ENCODE measurements around the gene DNAJB13. TPM values are rescaled to one million over a fixed set of nuclear protein-coding genes. Genes with fewer than 3 reads are reported as not detected.

DNAJB13 gene
- total and polyA plus RNA-seq, 10 of the 15 experiments (the other 5 are each of a cell fraction or from before 2014, with no cell fraction given) = 0.07 to 0.76 (median 0.15) TPM; not detected in 7

Other genes starting within 250 kb of the DNAJB13 start
Only the 7 nearest of the 8 such genes appear.
- 23.9 and 27.7 TPM in 2 replicates for gene RAB6A, start 190.0 kb upstream of the DNAJB13 start, total RNA-seq (2014; rRNA removed)
- gene RAB6A, start 190.0 kb upstream of the DNAJB13 start, total RNA-seq (2014; rRNA removed; fragmentation: Illumina TruSeq; extraction: Trizol) = 27.7 and 27.9 TPM in 2 replicates
- gene RAB6A, start 190.0 kb upstream of the DNAJB13 start, total RNA-seq (2021) = 41.7 and 47.4 TPM in 2 replicates
- gene RAB6A, start 190.0 kb upstream of the DNAJB13 start, polyA plus RNA-seq (2011; rRNA removed) = 107 and 148 TPM in 2 replicates
- gene RAB6A, start 190.0 kb upstream of the DNAJB13 start, polyA plus RNA-seq (2014; fragmentation: Illumina TruSeq; extraction: Trizol) = 40.3 and 53.0 TPM in 2 replicates
- 10 to 100 TPM in 1 of 2 experiments, 1 to 10 TPM in 1; 9.8 to 10.9 TPM for gene RAB6A, start 190.0 kb upstream of the DNAJB13 start, polyA plus RNA-seq (2014; fragmentation: Nextera tagmentation; extraction: Ambion mirVana)
- 25.9 and 29.8 TPM in 2 replicates for gene RAB6A, start 190.0 kb upstream of the DNAJB13 start, polyA plus RNA-seq (2014; rRNA removed)
- gene RAB6A, start 190.0 kb upstream of the DNAJB13 start, polyA plus RNA-seq (2016; fragmentation: Nextera tagmentation; extraction: Ambion mirVana) = 10 to 100 TPM; 48.4 to 50.0 TPM
- 63.1 and 79.3 TPM in 2 replicates for gene MRPL48, start 163.2 kb upstream of the DNAJB13 start, total RNA-seq (2014; rRNA removed)
- gene MRPL48, start 163.2 kb upstream of the DNAJB13 start, total RNA-seq (2014; rRNA removed; fragmentation: Illumina TruSeq; extraction: Trizol) = 67.7 and 74.5 TPM in 2 replicates
- gene MRPL48, start 163.2 kb upstream of the DNAJB13 start, total RNA-seq (2021) = 42.2 and 50.6 TPM in 2 replicates
- 92.4 and 101 TPM in 2 replicates for gene MRPL48, start 163.2 kb upstream of the DNAJB13 start, polyA plus RNA-seq (2011; rRNA removed)
- gene MRPL48, start 163.2 kb upstream of the DNAJB13 start, polyA plus RNA-seq (2014; fragmentation: Illumina TruSeq; extraction: Trizol) = 46.7 and 47.1 TPM in 2 replicates
- gene MRPL48, start 163.2 kb upstream of the DNAJB13 start, polyA plus RNA-seq (2014; fragmentation: Nextera tagmentation; extraction: Ambion mirVana) = 100 to 1,000 TPM; 149 to 159 TPM
- 51.5 and 56.4 TPM in 2 replicates for gene MRPL48, start 163.2 kb upstream of the DNAJB13 start, polyA plus RNA-seq (2014; rRNA removed)
- 100 to 1,000 TPM; 110 to 113 TPM for gene MRPL48, start 163.2 kb upstream of the DNAJB13 start, polyA plus RNA-seq (2016; fragmentation: Nextera tagmentation; extraction: Ambion mirVana)
- gene COA4, start 74.2 kb upstream of the DNAJB13 start, total RNA-seq (2014; rRNA removed) = 132 and 146 TPM in 2 replicates
- 107 and 112 TPM in 2 replicates for gene COA4, start 74.2 kb upstream of the DNAJB13 start, total RNA-seq (2014; rRNA removed; fragmentation: Illumina TruSeq; extraction: Trizol)
- 94.9 and 97.2 TPM in 2 replicates for gene COA4, start 74.2 kb upstream of the DNAJB13 start, total RNA-seq (2021)
- gene COA4, start 74.2 kb upstream of the DNAJB13 start, polyA plus RNA-seq (2011; rRNA removed) = 85.2 and 95.5 TPM in 2 replicates
- gene COA4, start 74.2 kb upstream of the DNAJB13 start, polyA plus RNA-seq (2014; fragmentation: Illumina TruSeq; extraction: Trizol) = 60.1 and 96.4 TPM in 2 replicates
- gene COA4, start 74.2 kb upstream of the DNAJB13 start, polyA plus RNA-seq (2014; fragmentation: Nextera tagmentation; extraction: Ambion mirVana) = 10 to 100 TPM; 84.8 to 89.1 TPM
- 173 and 180 TPM in 2 replicates for gene COA4, start 74.2 kb upstream of the DNAJB13 start, polyA plus RNA-seq (2014; rRNA removed)
- 100 to 1,000 TPM; 150 to 157 TPM for gene COA4, start 74.2 kb upstream of the DNAJB13 start, polyA plus RNA-seq (2016; fragmentation: Nextera tagmentation; extraction: Ambion mirVana)
- gene PAAF1, start 74.0 kb upstream of the DNAJB13 start, total RNA-seq (2014; rRNA removed) = 13.7 and 15.5 TPM in 2 replicates
- 15.2 and 16.2 TPM in 2 replicates for gene PAAF1, start 74.0 kb upstream of the DNAJB13 start, total RNA-seq (2014; rRNA removed; fragmentation: Illumina TruSeq; extraction: Trizol)
- 25.1 and 25.7 TPM in 2 replicates for gene PAAF1, start 74.0 kb upstream of the DNAJB13 start, total RNA-seq (2021)
- 26.2 and 26.7 TPM in 2 replicates for gene PAAF1, start 74.0 kb upstream of the DNAJB13 start, polyA plus RNA-seq (2011; rRNA removed)
- 32.1 and 46.4 TPM in 2 replicates for gene PAAF1, start 74.0 kb upstream of the DNAJB13 start, polyA plus RNA-seq (2014; fragmentation: Illumina TruSeq; extraction: Trizol)
- gene PAAF1, start 74.0 kb upstream of the DNAJB13 start, polyA plus RNA-seq (2014; fragmentation: Nextera tagmentation; extraction: Ambion mirVana) = 10 to 100 TPM; 51.8 to 55.9 TPM
- gene PAAF1, start 74.0 kb upstream of the DNAJB13 start, polyA plus RNA-seq (2014; rRNA removed) = 17.7 and 19.4 TPM in 2 replicates
- 10 to 100 TPM; 60.2 to 70.6 TPM for gene PAAF1, start 74.0 kb upstream of the DNAJB13 start, polyA plus RNA-seq (2016; fragmentation: Nextera tagmentation; extraction: Ambion mirVana)
- 31.1 and 34.0 TPM in 2 replicates for gene UCP2, start 31.8 kb downstream of the DNAJB13 start, total RNA-seq (2014; rRNA removed)
- gene UCP2, start 31.8 kb downstream of the DNAJB13 start, total RNA-seq (2014; rRNA removed; fragmentation: Illumina TruSeq; extraction: Trizol) = 32.9 and 36.0 TPM in 2 replicates
- 224 and 237 TPM in 2 replicates for gene UCP2, start 31.8 kb downstream of the DNAJB13 start, total RNA-seq (2021)
- gene UCP2, start 31.8 kb downstream of the DNAJB13 start, polyA plus RNA-seq (2011; rRNA removed) = 27.6 and 52.2 TPM in 2 replicates
- 122 and 187 TPM in 2 replicates for gene UCP2, start 31.8 kb downstream of the DNAJB13 start, polyA plus RNA-seq (2014; fragmentation: Illumina TruSeq; extraction: Trizol)
- gene UCP2, start 31.8 kb downstream of the DNAJB13 start, polyA plus RNA-seq (2014; fragmentation: Nextera tagmentation; extraction: Ambion mirVana) = 100 to 1,000 TPM; 122 to 134 TPM
- 158 and 175 TPM in 2 replicates for gene UCP2, start 31.8 kb downstream of the DNAJB13 start, polyA plus RNA-seq (2014; rRNA removed)
- gene UCP2, start 31.8 kb downstream of the DNAJB13 start, polyA plus RNA-seq (2016; fragmentation: Nextera tagmentation; extraction: Ambion mirVana) = 100 to 1,000 TPM; 228 to 248 TPM
- gene UCP3, start 58.1 kb downstream of the DNAJB13 start, total RNA-seq (2014; rRNA removed) = 0.71 and 1.4 TPM in 2 replicates
- gene UCP3, start 58.1 kb downstream of the DNAJB13 start, total RNA-seq (2014; rRNA removed; fragmentation: Illumina TruSeq; extraction: Trizol) = 0.88 and 0.94 TPM in 2 replicates
- 1.1 and 1.6 TPM in 2 replicates for gene UCP3, start 58.1 kb downstream of the DNAJB13 start, total RNA-seq (2021)
- 0.53 and 1.2 TPM in 2 replicates for gene UCP3, start 58.1 kb downstream of the DNAJB13 start, polyA plus RNA-seq (2011; rRNA removed)
- 0.14 and 0.94 TPM in 2 replicates for gene UCP3, start 58.1 kb downstream of the DNAJB13 start, polyA plus RNA-seq (2014; fragmentation: Illumina TruSeq; extraction: Trizol)
- gene UCP3, start 58.1 kb downstream of the DNAJB13 start, polyA plus RNA-seq (2014; fragmentation: Nextera tagmentation; extraction: Ambion mirVana) = under 1 TPM; 0.02 to 0.19 TPM
- gene UCP3, start 58.1 kb downstream of the DNAJB13 start, polyA plus RNA-seq (2014; rRNA removed) = 1.5 and 1.9 TPM in 2 replicates
- under 1 TPM; 0.23 to 0.58 TPM for gene UCP3, start 58.1 kb downstream of the DNAJB13 start, polyA plus RNA-seq (2016; fragmentation: Nextera tagmentation; extraction: Ambion mirVana)
- 17.4 and 20.1 TPM in 2 replicates for gene C2CD3, start 220.0 kb downstream of the DNAJB13 start, total RNA-seq (2014; rRNA removed)
- gene C2CD3, start 220.0 kb downstream of the DNAJB13 start, total RNA-seq (2014; rRNA removed; fragmentation: Illumina TruSeq; extraction: Trizol) = 16.5 and 16.6 TPM in 2 replicates
- gene C2CD3, start 220.0 kb downstream of the DNAJB13 start, total RNA-seq (2021) = 18.0 and 24.0 TPM in 2 replicates
- 13.5 and 16.2 TPM in 2 replicates for gene C2CD3, start 220.0 kb downstream of the DNAJB13 start, polyA plus RNA-seq (2011; rRNA removed)
- gene C2CD3, start 220.0 kb downstream of the DNAJB13 start, polyA plus RNA-seq (2014; fragmentation: Illumina TruSeq; extraction: Trizol) = 13.4 and 21.4 TPM in 2 replicates
- 1 to 10 TPM; 2.3 to 2.7 TPM for gene C2CD3, start 220.0 kb downstream of the DNAJB13 start, polyA plus RNA-seq (2014; fragmentation: Nextera tagmentation; extraction: Ambion mirVana)
- gene C2CD3, start 220.0 kb downstream of the DNAJB13 start, polyA plus RNA-seq (2014; rRNA removed) = 16.3 and 18.6 TPM in 2 replicates
- 10 to 100 TPM; 12.8 to 15.5 TPM for gene C2CD3, start 220.0 kb downstream of the DNAJB13 start, polyA plus RNA-seq (2016; fragmentation: Nextera tagmentation; extraction: Ambion mirVana)

Measured in GM12878 (cell line).